Measurements from ENCODE around the gene LEPROT.

DNA sequence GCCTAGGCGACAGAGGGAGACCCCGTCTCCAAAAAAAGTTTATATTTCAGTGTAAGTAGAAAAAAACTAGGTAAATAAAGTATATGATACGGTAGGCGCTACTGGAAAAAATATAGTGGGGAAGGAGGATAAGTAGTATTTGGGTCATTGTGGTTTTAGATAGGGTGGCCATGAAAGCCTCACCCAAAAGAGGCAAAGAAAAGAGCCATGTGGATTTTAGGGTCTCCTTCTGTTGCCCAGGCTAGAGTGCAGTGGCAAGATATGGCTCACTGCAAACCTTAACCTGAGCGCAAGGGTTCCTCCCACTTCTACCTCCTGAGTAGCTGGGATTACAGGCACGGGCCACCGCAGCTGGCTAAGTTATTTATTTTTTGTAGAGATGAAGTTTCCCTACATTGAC lies 17.1 kb downstream of the LEPROT start:
- no peak for TF ChIP-seq CTCF (IDR thresholded peaks at IDR 0.05)
- no peak for TF ChIP-seq POLR2A (IDR thresholded peaks at IDR 0.05)

Data from uterus (tissue), 2 donors.